ENCODE results near the gene GORASP1.

GORASP1 gene

DNA sequence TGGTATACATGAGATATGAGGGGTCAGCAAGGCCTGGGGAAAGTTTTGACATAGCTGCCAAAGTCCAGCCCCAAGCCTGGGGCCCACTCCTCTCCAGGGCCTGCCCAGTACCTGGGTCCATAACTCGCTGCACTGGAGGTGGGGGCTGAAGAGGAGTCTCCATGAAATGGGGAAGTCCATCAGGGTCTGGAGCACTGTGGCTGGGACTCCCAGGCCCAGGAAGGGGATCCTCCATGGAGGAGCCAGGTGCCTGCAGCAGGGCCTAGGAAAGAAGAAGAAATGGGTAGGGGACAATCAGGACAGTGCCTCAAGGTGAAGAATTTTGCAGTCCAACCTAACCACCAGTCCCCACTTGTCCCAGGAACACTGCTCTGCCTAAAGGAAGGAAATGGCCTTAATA is 8.2 kb downstream of the GORASP1 start:
- TF ChIP-seq, protein P1, sequence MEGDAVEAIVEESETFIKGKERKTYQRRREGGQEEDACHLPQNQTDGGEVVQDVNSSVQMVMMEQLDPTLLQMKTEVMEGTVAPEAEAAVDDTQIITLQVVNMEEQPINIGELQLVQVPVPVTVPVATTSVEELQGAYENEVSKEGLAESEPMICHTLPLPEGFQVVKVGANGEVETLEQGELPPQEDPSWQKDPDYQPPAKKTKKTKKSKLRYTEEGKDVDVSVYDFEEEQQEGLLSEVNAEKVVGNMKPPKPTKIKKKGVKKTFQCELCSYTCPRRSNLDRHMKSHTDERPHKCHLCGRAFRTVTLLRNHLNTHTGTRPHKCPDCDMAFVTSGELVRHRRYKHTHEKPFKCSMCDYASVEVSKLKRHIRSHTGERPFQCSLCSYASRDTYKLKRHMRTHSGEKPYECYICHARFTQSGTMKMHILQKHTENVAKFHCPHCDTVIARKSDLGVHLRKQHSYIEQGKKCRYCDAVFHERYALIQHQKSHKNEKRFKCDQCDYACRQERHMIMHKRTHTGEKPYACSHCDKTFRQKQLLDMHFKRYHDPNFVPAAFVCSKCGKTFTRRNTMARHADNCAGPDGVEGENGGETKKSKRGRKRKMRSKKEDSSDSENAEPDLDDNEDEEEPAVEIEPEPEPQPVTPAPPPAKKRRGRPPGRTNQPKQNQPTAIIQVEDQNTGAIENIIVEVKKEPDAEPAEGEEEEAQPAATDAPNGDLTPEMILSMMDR (IDR thresholded peaks at IDR 0.05; ENCODE audit: control insufficient read depth, insufficient read depth, low read depth, low read length, missing control alignments), result no peak

DNA sequence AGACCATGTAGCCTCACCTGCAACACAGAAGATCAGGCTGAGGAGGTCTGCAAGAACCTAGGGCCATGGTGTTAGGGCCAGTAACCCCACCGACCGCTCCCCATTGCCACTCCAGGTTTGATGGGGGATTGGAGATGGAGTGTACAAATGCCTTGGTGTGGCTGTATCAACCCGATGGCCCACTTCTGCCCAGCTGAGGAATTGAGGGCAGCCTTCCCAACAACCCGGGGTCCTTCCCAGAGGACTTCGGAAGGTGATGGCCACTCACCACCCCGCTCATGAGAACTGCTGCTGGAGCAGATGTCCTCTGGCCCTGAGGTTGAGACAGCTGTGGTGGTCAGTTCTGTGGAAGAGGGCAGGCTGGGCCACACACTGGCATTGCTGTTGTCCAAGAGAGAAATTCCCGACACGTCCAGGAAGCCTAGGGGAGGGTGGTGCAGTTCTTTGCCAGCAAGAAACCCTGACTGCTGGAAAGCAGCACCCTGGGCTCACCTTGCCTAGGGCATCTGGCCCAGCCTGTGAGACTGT is 8.9 kb downstream of the GORASP1 start:
- H3K4me3 ChIP-seq (ENCODE audit: control insufficient read depth, low read depth, low read length), result no peak overlapping the region
- DNase-seq (ENCODE audit: low read depth), result no peak
- TF ChIP-seq, protein P1 (IDR thresholded peaks at IDR 0.05; ENCODE audit: control insufficient read depth, insufficient read depth, low read depth, low read length, missing control alignments), result no peak

More for the DNA sequence above, 8.2 kb downstream of the GORASP1 start:
- no peak for DNase-seq (ENCODE audit: low read depth)
- H3K4me3 ChIP-seq (ENCODE audit: control insufficient read depth, low read depth, low read length), result no peak overlapping the region

- DNase-seq (ENCODE audit: low read depth), result no peak
These were observed 9.5 kb downstream of the GORASP1 start for GRCh38 chr3:39097716-39098472.

GRCh38 chr3:39096775-39097174 is 10.7 kb downstream of the GORASP1 start:
- TF ChIP-seq, protein P1 (IDR thresholded peaks at IDR 0.05; ENCODE audit: control insufficient read depth, insufficient read depth, low read depth, low read length, missing control alignments), result no peak
- DNase-seq (ENCODE audit: low read depth), result no peak
- no peak overlapping the region for H3K4me3 ChIP-seq (ENCODE audit: control insufficient read depth, low read depth, low read length)

More at GRCh38 chr3:39097716-39098472, 9.5 kb downstream of the GORASP1 start:
- H3K4me3 ChIP-seq (ENCODE audit: control insufficient read depth, low read depth, low read length), result no peak overlapping the region
- TF ChIP-seq, protein P1 (IDR thresholded peaks at IDR 0.05; ENCODE audit: control insufficient read depth, insufficient read depth, low read depth, low read length, missing control alignments), result no peak

DNA sequence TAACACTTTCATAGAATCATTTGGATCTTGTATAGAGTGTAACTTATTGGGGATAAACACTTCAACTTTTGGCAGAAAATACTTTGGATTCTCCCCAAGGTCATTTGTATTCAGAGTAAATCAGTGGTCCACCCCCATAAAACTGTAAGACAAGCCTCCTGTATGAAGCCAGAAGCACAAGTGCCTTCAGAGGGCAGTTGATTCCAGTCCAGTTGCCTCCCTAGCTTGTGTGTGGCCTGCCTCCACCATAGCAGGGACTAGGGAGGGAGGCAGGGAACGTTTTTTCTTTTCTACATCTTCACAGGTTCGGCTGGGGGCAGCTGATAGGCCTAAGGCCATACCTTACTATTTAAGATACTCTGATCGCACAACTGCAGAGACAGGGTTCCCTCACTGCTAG is 11.6 kb downstream of the GORASP1 start:
- no peak overlapping the region for H3K4me3 ChIP-seq (ENCODE audit: control insufficient read depth, low read depth, low read length)
- TF ChIP-seq, protein P1 (IDR thresholded peaks at IDR 0.05; ENCODE audit: control insufficient read depth, insufficient read depth, low read depth, low read length, missing control alignments), result no peak
- DNase-seq (ENCODE audit: low read depth), result no peak

- TF ChIP-seq, protein P1 (IDR thresholded peaks at IDR 0.05; ENCODE audit: control insufficient read depth, insufficient read depth, low read depth, low read length, missing control alignments), result no peak
- DNase-seq (ENCODE audit: low read depth), result no peak
- no peak overlapping the region for H3K4me3 ChIP-seq (ENCODE audit: control insufficient read depth, low read depth, low read length)
These were observed 12.4 kb downstream of the GORASP1 start for GRCh38 chr3:39094851-39095677.

All from AG09309 (cell line).